WTC11 (cell line): ENCODE results near the gene GNAL. TPM values are rescaled to one million over a fixed set of nuclear protein-coding genes. Genes with fewer than 3 reads are reported as not detected.

Source experiments
- ATAC-seq: fragments of 200-7000 bp; cut with Tn5 transposase; 2 replicates; pipeline ENCODE4 v1.10.0; 2021; ENCODE audit warnings: mild to moderate bottlenecking, moderate library complexity
- CTCF ChIA-PET: fragments of 300-600 bp; sonication (Branson Sonifier 250); formaldehyde crosslinking; loops from one replicate; lab custom pipeline; 2021; ENCODE audit warnings: antibody characterized with exemption; lab: Charles Lee
- POLR2A ChIA-PET: fragments of 350-600 bp; sonication (Branson Sonifier 250); formaldehyde crosslinking; loops from one replicate; lab custom pipeline; 2021; ENCODE audit warnings: antibody characterized with exemption; lab: Charles Lee
- DNase-seq: peaks from one replicate; pipeline ENCODE4 v3.0.0; 2021; ENCODE audit warnings: low spot score
- H3K27ac Mint-ChIP-seq: 2 replicates; pipeline ENCODE4 v1.8.0; 2021; ENCODE audit warnings: mixed read lengths
- H3K27me3 Mint-ChIP-seq: 2 replicates; pipeline ENCODE4 v1.8.0; 2021; ENCODE audit warnings: low read depth, mild to moderate bottlenecking, moderate library complexity, mixed read lengths
- H3K36me3 Mint-ChIP-seq: 2 replicates; pipeline ENCODE4 v1.8.0; 2021; ENCODE audit warnings: mixed read lengths
- H3K4me1 Mint-ChIP-seq: 2 replicates; pipeline ENCODE4 v1.8.0; 2022; ENCODE audit warnings: mixed read lengths
- H3K4me3 Mint-ChIP-seq: 2 replicates; pipeline ENCODE4 v1.8.0; 2021; ENCODE audit warnings: mild to moderate bottlenecking, moderate library complexity, mixed read lengths
- H3K9me3 Mint-ChIP-seq: 2 replicates; pipeline ENCODE4 v1.8.0; 2021; ENCODE audit warnings: mixed read lengths
- ATF2 ChIP-seq: sonication (generic); formaldehyde crosslinking; IDR thresholded peaks from 2 replicates; pipeline ENCODE4 v1.8.1; 2022; ENCODE audit warnings: low read depth, missing genetic modification reagents, borderline replicate concordance
- CREM ChIP-seq: sonication (generic); formaldehyde crosslinking; IDR thresholded peaks from 2 replicates; pipeline ENCODE4 v1.8.1; 2022; ENCODE audit warnings: mild to moderate bottlenecking, missing genetic modification reagents, moderate library complexity
- ETV6 ChIP-seq: sonication (generic); formaldehyde crosslinking; IDR thresholded peaks from 2 replicates; pipeline ENCODE4 v1.8.1; 2022; ENCODE audit warnings: mild to moderate bottlenecking, missing genetic modification reagents
- FOXJ3 ChIP-seq: sonication (generic); formaldehyde crosslinking; IDR thresholded peaks from 2 replicates; pipeline ENCODE4 v1.9.0; 2021; ENCODE audit warnings: missing genetic modification reagents, mild to moderate bottlenecking, borderline replicate concordance
- FOXK1 ChIP-seq: sonication (generic); formaldehyde crosslinking; IDR thresholded peaks from 2 replicates; pipeline ENCODE4 v1.8.0; 2022; ENCODE audit warnings: mild to moderate bottlenecking, moderate library complexity, missing genetic modification reagents
- IRF2 ChIP-seq: sonication (generic); formaldehyde crosslinking; IDR thresholded peaks from 2 replicates; pipeline ENCODE4 v1.8.0; 2022; ENCODE audit warnings: low read depth, missing genetic modification reagents, borderline replicate concordance
- MXD4 ChIP-seq: fragments of 250-450 bp; sonication (Bioruptor Pico); IDR thresholded peaks from 2 replicates; pipeline ENCODE4 v1.8.0; 2021; ENCODE audit warnings: mild to moderate bottlenecking, moderate library complexity, borderline replicate concordance
- OVOL2 ChIP-seq: fragments of 250-450 bp; sonication (Bioruptor Pico); IDR thresholded peaks from 2 replicates; pipeline ENCODE4 v1.9.0; 2021; ENCODE audit warnings: mild to moderate bottlenecking, borderline replicate concordance
- RORB ChIP-seq: fragments of 250-450 bp; sonication (Bioruptor Pico); IDR thresholded peaks from 2 replicates; pipeline ENCODE4 v1.9.0; 2021; ENCODE audit warnings: mild to moderate bottlenecking
- STAT6 ChIP-seq: sonication (generic); formaldehyde crosslinking; conservative IDR thresholded peaks from 2 replicates; pipeline ENCODE4 v1.8.1; 2023; ENCODE audit warnings: mild to moderate bottlenecking, low read depth, missing genetic modification reagents, moderate library complexity
- TEAD1 ChIP-seq: sonication (generic); formaldehyde crosslinking; IDR thresholded peaks from 2 replicates; pipeline ENCODE4 v1.8.0; 2022; ENCODE audit warnings: mild to moderate bottlenecking, missing genetic modification reagents
- ZBTB21 ChIP-seq: sonication (generic); formaldehyde crosslinking; IDR thresholded peaks from 2 replicates; pipeline ENCODE4 v1.8.1; 2023; ENCODE audit warnings: mild to moderate bottlenecking, missing genetic modification reagents, borderline replicate concordance
- ZNF121 ChIP-seq: sonication (generic); formaldehyde crosslinking; IDR thresholded peaks from 2 replicates; pipeline ENCODE4 v1.8.0; 2023; ENCODE audit warnings: missing genetic modification reagents
- ZNF317 ChIP-seq: sonication (generic); formaldehyde crosslinking; IDR thresholded peaks from 2 replicates; pipeline ENCODE4 v1.8.1; 2023; ENCODE audit warnings: low read depth, mild to moderate bottlenecking, moderate library complexity, missing genetic modification reagents, borderline replicate concordance
- ZNF396 ChIP-seq: fragments of 250-450 bp; sonication (Bioruptor Pico); IDR thresholded peaks from 2 replicates; pipeline ENCODE4 v1.8.0; 2021; ENCODE audit warnings: mild to moderate bottlenecking, moderate library complexity, borderline replicate concordance
- total RNA-seq: library from RNA; stranded (reverse); gene quantifications from 3 replicates; pipeline ENCODE4 v1.2.3, GENCODE V29; 2021
- TF ChIP-seq, protein P1 (sequence below): sonication (generic); formaldehyde crosslinking; IDR thresholded peaks from 2 replicates; pipeline ENCODE4 v1.8.1; 2022; ENCODE audit warnings: missing genetic modification reagents, borderline replicate concordance
- TF ChIP-seq, protein P2 (sequence below): fragments of 250-450 bp; sonication (Bioruptor Pico); IDR thresholded peaks from 2 replicates; pipeline ENCODE4 v1.9.0; 2021; ENCODE audit warnings: moderate library complexity, mild to moderate bottlenecking, inconsistent platforms, borderline replicate concordance
- TF ChIP-seq, protein P3 (sequence below): sonication (generic); formaldehyde crosslinking; IDR thresholded peaks from 2 replicates; pipeline ENCODE4 v1.8.1; 2022; ENCODE audit warnings: low read depth, mild to moderate bottlenecking, moderate library complexity, missing genetic modification reagents, borderline replicate concordance
- TF ChIP-seq, protein P4 (sequence below): sonication (generic); formaldehyde crosslinking; IDR thresholded peaks from 2 replicates; pipeline ENCODE4 v1.8.1; 2022; ENCODE audit warnings: mild to moderate bottlenecking, missing genetic modification reagents, moderate library complexity, borderline replicate concordance

GNAL gene
- total RNA-seq, 1 experiment from 2014 or later = 22.3 TPM

GRCh38 chr18:11649839-11650238, 39.2 kb upstream of the GNAL start:
- Mint-ChIP-seq H3K4me1 (no peaks in the 10 kb centered on the region), H3K4me3 (no peak overlapping the region), H3K27ac (no peak overlapping the region), H3K9me3 (peaks cover 22% of the 10 kb centered on the region), H3K27me3 (peaks cover 10% of the 10 kb centered on the region), H3K36me3 (peaks cover 18% of the 10 kb centered on the region)
- ChIA-PET CTCF (no interaction called here), POLR2A (no interaction called here)
- DNase-seq (no peak), ATAC-seq (no peak)
- TF ChIP-seq TEAD1 (CRISPR knock-in tag) = no peak
- TF ChIP-seq FOXJ3 (CRISPR knock-in tag) = no peak
- no peak for TF ChIP-seq RORB (CRISPR knock-in tag)
- TF ChIP-seq, protein P1, sequence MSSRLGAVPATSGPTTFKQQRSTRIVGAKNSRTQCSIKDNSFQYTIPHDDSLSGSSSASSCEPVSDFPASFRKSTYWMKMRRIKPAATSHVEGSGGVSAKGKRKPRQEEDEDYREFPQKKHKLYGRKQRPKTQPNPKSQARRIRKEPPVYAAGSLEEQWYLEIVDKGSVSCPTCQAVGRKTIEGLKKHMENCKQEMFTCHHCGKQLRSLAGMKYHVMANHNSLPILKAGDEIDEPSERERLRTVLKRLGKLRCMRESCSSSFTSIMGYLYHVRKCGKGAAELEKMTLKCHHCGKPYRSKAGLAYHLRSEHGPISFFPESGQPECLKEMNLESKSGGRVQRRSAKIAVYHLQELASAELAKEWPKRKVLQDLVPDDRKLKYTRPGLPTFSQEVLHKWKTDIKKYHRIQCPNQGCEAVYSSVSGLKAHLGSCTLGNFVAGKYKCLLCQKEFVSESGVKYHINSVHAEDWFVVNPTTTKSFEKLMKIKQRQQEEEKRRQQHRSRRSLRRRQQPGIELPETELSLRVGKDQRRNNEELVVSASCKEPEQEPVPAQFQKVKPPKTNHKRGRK (CRISPR knock-in tag) = no peak
- no peak for TF ChIP-seq OVOL2
- TF ChIP-seq, protein P2, sequence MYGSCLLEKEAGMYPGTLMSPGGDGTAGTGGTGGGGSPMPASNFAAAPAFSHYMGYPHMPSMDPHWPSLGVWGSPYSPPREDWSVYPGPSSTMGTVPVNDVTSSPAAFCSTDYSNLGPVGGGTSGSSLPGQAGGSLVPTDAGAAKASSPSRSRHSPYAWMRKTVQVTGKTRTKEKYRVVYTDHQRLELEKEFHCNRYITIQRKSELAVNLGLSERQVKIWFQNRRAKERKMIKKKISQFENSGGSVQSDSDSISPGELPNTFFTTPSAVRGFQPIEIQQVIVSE (CRISPR knock-in tag) = no peak
- TF ChIP-seq MXD4 (CRISPR knock-in tag) = no peak
- TF ChIP-seq FOXK1 (CRISPR knock-in tag) = no peak
- no peak for TF ChIP-seq ATF2
- no peak for TF ChIP-seq ZBTB21 (CRISPR knock-in tag)
- no peak for TF ChIP-seq ETV6 (CRISPR knock-in tag)
- TF ChIP-seq, protein P3, sequence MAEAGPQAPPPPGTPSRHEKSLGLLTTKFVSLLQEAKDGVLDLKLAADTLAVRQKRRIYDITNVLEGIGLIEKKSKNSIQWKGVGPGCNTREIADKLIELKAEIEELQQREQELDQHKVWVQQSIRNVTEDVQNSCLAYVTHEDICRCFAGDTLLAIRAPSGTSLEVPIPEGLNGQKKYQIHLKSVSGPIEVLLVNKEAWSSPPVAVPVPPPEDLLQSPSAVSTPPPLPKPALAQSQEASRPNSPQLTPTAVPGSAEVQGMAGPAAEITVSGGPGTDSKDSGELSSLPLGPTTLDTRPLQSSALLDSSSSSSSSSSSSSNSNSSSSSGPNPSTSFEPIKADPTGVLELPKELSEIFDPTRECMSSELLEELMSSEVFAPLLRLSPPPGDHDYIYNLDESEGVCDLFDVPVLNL (CRISPR knock-in tag) = no peak
- TF ChIP-seq, protein P4, sequence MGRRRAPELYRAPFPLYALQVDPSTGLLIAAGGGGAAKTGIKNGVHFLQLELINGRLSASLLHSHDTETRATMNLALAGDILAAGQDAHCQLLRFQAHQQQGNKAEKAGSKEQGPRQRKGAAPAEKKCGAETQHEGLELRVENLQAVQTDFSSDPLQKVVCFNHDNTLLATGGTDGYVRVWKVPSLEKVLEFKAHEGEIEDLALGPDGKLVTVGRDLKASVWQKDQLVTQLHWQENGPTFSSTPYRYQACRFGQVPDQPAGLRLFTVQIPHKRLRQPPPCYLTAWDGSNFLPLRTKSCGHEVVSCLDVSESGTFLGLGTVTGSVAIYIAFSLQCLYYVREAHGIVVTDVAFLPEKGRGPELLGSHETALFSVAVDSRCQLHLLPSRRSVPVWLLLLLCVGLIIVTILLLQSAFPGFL (CRISPR knock-in tag) = no peak
- no peak for TF ChIP-seq CREM (CRISPR knock-in tag)
- TF ChIP-seq ZNF121 (CRISPR knock-in tag) = no peak
- TF ChIP-seq ZNF317 (CRISPR knock-in tag) = no peak
- no peak for TF ChIP-seq STAT6
- no peak for TF ChIP-seq IRF2
- TF ChIP-seq ZNF396 (CRISPR knock-in tag) = no peak
